Measurements from ENCODE around the gene SLC4A1AP. TPM values are rescaled to one million over a fixed set of nuclear protein-coding genes. Genes with fewer than 3 reads are reported as not detected.

The SLC4A1AP gene
- polyA plus RNA-seq, 1 of the 3 experiments (the other 2 are of a cell fraction) = 9.4 TPM

- no peaks in the 10 kb centered on the region for H3K9me2 ChIP-seq
- no peak overlapping the region for H3K9ac ChIP-seq
- peaks cover 81 to 82% of the 10 kb centered on the region in 2 experiments for H3K36me3 ChIP-seq (replicated peaks in 1 of 2; ENCODE audit: control insufficient read depth in 1 of 2, insufficient read depth in 2 of 2, low read length in 1 of 2)
- CTCF ChIA-PET = interaction anchor here (8.4 kb wide), 1 partner anchor 32 kb away, joined by 77 read pairs; no protein-coding TSS in a partner anchor
- WGBS (ENCODE audit: low lambda C conversion rate) = 82% methylated on average over 4 of the region's 4 CpGs
- no peaks in the 10 kb centered on the region; the same call in 1 of the 2 replicates for H3K79me2 ChIP-seq (ENCODE audit: insufficient read depth)
- no peaks in the 10 kb centered on the region for H3K27me3 ChIP-seq (ENCODE audit: insufficient read depth)
- H3K4me1 ChIP-seq (ENCODE audit: control insufficient read depth in 1 of 2, insufficient read depth in 2 of 2, low read depth in 1 of 2, low read length in 1 of 2) = no peaks in the 10 kb centered on the region
- peaks cover 36% of the 10 kb centered on the region for H3F3A ChIP-seq (replicated peaks; ENCODE audit: insufficient read depth)
- no peak overlapping the region for H3K4me2 ChIP-seq
- TF ChIP-seq EP300 (IDR thresholded peaks at IDR 0.05; ENCODE audit: borderline replicate concordance in 1 of 2, low read depth in 1 of 2, low read length in 1 of 2) (no peak), CHD2 (IDR thresholded peaks at IDR 0.05; ENCODE audit: low read length, partially characterized antibody) (no peak), MEF2A (IDR thresholded peaks at IDR 0.05; ENCODE audit: borderline replicate concordance, low read depth) (no peak)
- TF ChIP-seq, protein P1, sequence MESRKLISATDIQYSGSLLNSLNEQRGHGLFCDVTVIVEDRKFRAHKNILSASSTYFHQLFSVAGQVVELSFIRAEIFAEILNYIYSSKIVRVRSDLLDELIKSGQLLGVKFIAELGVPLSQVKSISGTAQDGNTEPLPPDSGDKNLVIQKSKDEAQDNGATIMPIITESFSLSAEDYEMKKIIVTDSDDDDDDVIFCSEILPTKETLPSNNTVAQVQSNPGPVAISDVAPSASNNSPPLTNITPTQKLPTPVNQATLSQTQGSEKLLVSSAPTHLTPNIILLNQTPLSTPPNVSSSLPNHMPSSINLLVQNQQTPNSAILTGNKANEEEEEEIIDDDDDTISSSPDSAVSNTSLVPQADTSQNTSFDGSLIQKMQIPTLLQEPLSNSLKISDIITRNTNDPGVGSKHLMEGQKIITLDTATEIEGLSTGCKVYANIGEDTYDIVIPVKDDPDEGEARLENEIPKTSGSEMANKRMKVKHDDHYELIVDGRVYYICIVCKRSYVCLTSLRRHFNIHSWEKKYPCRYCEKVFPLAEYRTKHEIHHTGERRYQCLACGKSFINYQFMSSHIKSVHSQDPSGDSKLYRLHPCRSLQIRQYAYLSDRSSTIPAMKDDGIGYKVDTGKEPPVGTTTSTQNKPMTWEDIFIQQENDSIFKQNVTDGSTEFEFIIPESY (IDR thresholded peaks at IDR 0.05; ENCODE audit: borderline replicate concordance, low read depth) = no peak
- no peaks in the 10 kb centered on the region for H4K20me1 ChIP-seq (ENCODE audit: insufficient read depth)
- H2AFZ ChIP-seq (ENCODE audit: low read depth) = no peak overlapping the region
- POLR2A ChIA-PET = no interaction called here
- H3K9me3 ChIP-seq = no peaks in the 10 kb centered on the region
- no peak overlapping the region for H3K27ac ChIP-seq (ENCODE audit: low read depth in 2 of 2, low read length in 1 of 2)
- no peak for DNase-seq
- no peak overlapping the region for H3K4me3 ChIP-seq (ENCODE audit: low read depth in 2 of 2, low read length in 1 of 2)
Observed at GRCh38 chr2:27651056-27651455, 12.6 kb upstream of the SLC4A1AP start.

- no peak for DNase-seq
- no peaks in the 10 kb centered on the region for H3K27me3 ChIP-seq (ENCODE audit: insufficient read depth)
- no peak overlapping the region for H3K4me3 ChIP-seq (ENCODE audit: low read depth in 2 of 2, low read length in 1 of 2)
- H3K27ac ChIP-seq (ENCODE audit: low read depth in 2 of 2, low read length in 1 of 2) = no peak overlapping the region
- no peak overlapping the region for H3K9ac ChIP-seq
- no peaks in the 10 kb centered on the region for H3K9me3 ChIP-seq
- H3K4me2 ChIP-seq = no peak overlapping the region
- peaks cover 79 to 84% of the 10 kb centered on the region in 2 experiments for H3K36me3 ChIP-seq (replicated peaks in 1 of 2; ENCODE audit: control insufficient read depth in 1 of 2, insufficient read depth in 2 of 2, low read length in 1 of 2)
- H4K20me1 ChIP-seq (ENCODE audit: insufficient read depth) = no peaks in the 10 kb centered on the region
- peaks cover 6% of the 10 kb centered on the region; the same call in 1 of the 2 replicates for H3K79me2 ChIP-seq (ENCODE audit: insufficient read depth)
- CTCF ChIA-PET = interaction anchor here (8.4 kb wide), 1 partner anchor 31 kb away, joined by 77 read pairs; no protein-coding TSS in a partner anchor
- H3K9me2 ChIP-seq = no peaks in the 10 kb centered on the region
- H3K4me1 ChIP-seq (ENCODE audit: control insufficient read depth in 1 of 2, insufficient read depth in 2 of 2, low read depth in 1 of 2, low read length in 1 of 2) = no peaks in the 10 kb centered on the region
- H2AFZ ChIP-seq (ENCODE audit: low read depth) = no peak overlapping the region
- H3F3A ChIP-seq (replicated peaks; ENCODE audit: insufficient read depth) = peaks cover 40% of the 10 kb centered on the region
- POLR2A ChIA-PET = no interaction called here
- TF ChIP-seq, protein P2, sequence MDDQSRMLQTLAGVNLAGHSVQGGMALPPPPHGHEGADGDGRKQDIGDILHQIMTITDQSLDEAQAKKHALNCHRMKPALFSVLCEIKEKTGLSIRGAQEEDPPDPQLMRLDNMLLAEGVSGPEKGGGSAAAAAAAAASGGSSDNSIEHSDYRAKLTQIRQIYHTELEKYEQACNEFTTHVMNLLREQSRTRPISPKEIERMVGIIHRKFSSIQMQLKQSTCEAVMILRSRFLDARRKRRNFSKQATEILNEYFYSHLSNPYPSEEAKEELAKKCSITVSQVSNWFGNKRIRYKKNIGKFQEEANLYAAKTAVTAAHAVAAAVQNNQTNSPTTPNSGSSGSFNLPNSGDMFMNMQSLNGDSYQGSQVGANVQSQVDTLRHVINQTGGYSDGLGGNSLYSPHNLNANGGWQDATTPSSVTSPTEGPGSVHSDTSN (IDR thresholded peaks at IDR 0.05) = no peak
- TF ChIP-seq JUND (IDR thresholded peaks at IDR 0.05) (no peak), POLR2AphosphoS5 (IDR thresholded peaks at IDR 0.05; ENCODE audit: low read depth, low read length) (no peak), GATA2 (CRISPR knock-in tag; IDR thresholded peaks at IDR 0.05) (no peak), RXRA (IDR thresholded peaks at IDR 0.05; ENCODE audit: borderline replicate concordance, low read depth) (no peak), TAF1 (IDR thresholded peaks at IDR 0.05; ENCODE audit: borderline replicate concordance, low read depth, low read length) (no peak), ELF1 (IDR thresholded peaks at IDR 0.05) (no peak), RAD21 (IDR thresholded peaks at IDR 0.05; ENCODE audit: low read length) (no peak), NRF1 (IDR thresholded peaks at IDR 0.05; ENCODE audit: low read depth, low read length) (no peak), RCOR1 (IDR thresholded peaks at IDR 0.05; ENCODE audit: low read length) (no peak), RFX5 (IDR thresholded peaks at IDR 0.05; ENCODE audit: low read length) (no peak), YY1 (IDR thresholded peaks at IDR 0.05; ENCODE audit: low read depth) (no peak), TCF12 (IDR thresholded peaks at IDR 0.05) (no peak), REST (IDR thresholded peaks at IDR 0.05; ENCODE audit: low read depth, low read length) (no peak), GABPA (IDR thresholded peaks at IDR 0.05; ENCODE audit: low read depth) (no peak)
- TF ChIP-seq, protein P3, sequence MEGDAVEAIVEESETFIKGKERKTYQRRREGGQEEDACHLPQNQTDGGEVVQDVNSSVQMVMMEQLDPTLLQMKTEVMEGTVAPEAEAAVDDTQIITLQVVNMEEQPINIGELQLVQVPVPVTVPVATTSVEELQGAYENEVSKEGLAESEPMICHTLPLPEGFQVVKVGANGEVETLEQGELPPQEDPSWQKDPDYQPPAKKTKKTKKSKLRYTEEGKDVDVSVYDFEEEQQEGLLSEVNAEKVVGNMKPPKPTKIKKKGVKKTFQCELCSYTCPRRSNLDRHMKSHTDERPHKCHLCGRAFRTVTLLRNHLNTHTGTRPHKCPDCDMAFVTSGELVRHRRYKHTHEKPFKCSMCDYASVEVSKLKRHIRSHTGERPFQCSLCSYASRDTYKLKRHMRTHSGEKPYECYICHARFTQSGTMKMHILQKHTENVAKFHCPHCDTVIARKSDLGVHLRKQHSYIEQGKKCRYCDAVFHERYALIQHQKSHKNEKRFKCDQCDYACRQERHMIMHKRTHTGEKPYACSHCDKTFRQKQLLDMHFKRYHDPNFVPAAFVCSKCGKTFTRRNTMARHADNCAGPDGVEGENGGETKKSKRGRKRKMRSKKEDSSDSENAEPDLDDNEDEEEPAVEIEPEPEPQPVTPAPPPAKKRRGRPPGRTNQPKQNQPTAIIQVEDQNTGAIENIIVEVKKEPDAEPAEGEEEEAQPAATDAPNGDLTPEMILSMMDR (IDR thresholded peaks at IDR 0.05) = no peak
- TF ChIP-seq, protein P4, sequence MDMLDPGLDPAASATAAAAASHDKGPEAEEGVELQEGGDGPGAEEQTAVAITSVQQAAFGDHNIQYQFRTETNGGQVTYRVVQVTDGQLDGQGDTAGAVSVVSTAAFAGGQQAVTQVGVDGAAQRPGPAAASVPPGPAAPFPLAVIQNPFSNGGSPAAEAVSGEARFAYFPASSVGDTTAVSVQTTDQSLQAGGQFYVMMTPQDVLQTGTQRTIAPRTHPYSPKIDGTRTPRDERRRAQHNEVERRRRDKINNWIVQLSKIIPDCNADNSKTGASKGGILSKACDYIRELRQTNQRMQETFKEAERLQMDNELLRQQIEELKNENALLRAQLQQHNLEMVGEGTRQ (IDR thresholded peaks at IDR 0.05; ENCODE audit: borderline replicate concordance, low read depth, low read length) = no peak
Observed at GRCh38 chr2:27652341-27652740, 11.3 kb upstream of the SLC4A1AP start.

Measured in SK-N-SH (cell line).